Naive thymus-derived CD4-positive, alpha-beta T cell (primary cell): Measurements from ENCODE around the gene COX10. TPM values are rescaled to one million over a fixed set of nuclear protein-coding genes. Genes with fewer than 3 reads are reported as not detected.

Source experiments
- ATAC-seq: fragments of 150-1000 bp; cut with Tn5 transposase; 2 replicates; pipeline ENCODE4 v1.10.0; 2021; ENCODE audit warnings: mild to moderate bottlenecking, moderate library complexity
- CTCF ChIA-PET: fragments of 350-600 bp; sonication (Branson Sonifier 250); formaldehyde crosslinking; loops from one replicate; lab custom pipeline; 2021; ENCODE audit warnings: antibody characterized with exemption; lab: Charles Lee
- POLR2A ChIA-PET: fragments of 350-600 bp; sonication (Branson Sonifier 250); formaldehyde crosslinking; loops from one replicate; lab custom pipeline; 2021; ENCODE audit warnings: antibody characterized with exemption, inconsistent platforms; lab: Charles Lee
- DNase-seq, 9 donors: peaks; one replicate each; pipeline versions ENCODE4 v3.0.0 to v3.0.0-alpha.2; 2020 to 2022; ENCODE audit warnings: mixed read lengths in 1 of 9
- H3K27ac ChIP-seq: one replicate; pipeline ENCODE4 v1.7.0; 2013; ENCODE audit warnings: mild to moderate bottlenecking, low read depth, low read length, moderate library complexity
- H3K27me3 ChIP-seq, 2 donors: one replicate each; pipeline ENCODE4 v1.7.0; 2013; ENCODE audit warnings: low read length in 2 of 2, mild to moderate bottlenecking in 2 of 2, moderate library complexity in 2 of 2; ENCODE audit not compliant: control insufficient read depth in 2 of 2, insufficient read depth in 2 of 2
- H3K36me3 ChIP-seq, 3 experiments: 1 replicate in 2 of 3; 2 replicates in 1 of 3; pipeline ENCODE4 v1.7.0; 2013; ENCODE audit warnings: low read length in 3 of 3, mild to moderate bottlenecking in 3 of 3, moderate library complexity in 1 of 3; ENCODE audit not compliant: insufficient read depth in 3 of 3, control insufficient read depth in 2 of 3
- H3K4me1 ChIP-seq, 2 donors: one replicate each; pipeline ENCODE4 v1.7.0; 2013; ENCODE audit warnings: low read length in 2 of 2, mild to moderate bottlenecking in 2 of 2, moderate library complexity in 1 of 2; ENCODE audit not compliant: control insufficient read depth in 2 of 2, insufficient read depth in 2 of 2
- H3K4me3 ChIP-seq: 2 replicates; pipeline ENCODE4 v1.7.0; 2013; ENCODE audit warnings: mild to moderate bottlenecking, low read length
- H3K9me3 ChIP-seq, 3 experiments: 1 replicate in 2 of 3; 2 replicates in 1 of 3; pipeline ENCODE4 v1.7.0; 2013; ENCODE audit warnings: low read length in 3 of 3; ENCODE audit not compliant: control insufficient read depth in 2 of 3
- H3K27ac Mint-ChIP-seq, 9 donors: one replicate each; pipeline ENCODE4 v1.8.0; 2020 to 2022; ENCODE audit warnings: mixed read lengths in 9 of 9, mild to moderate bottlenecking in 8 of 9, moderate library complexity in 5 of 9, inconsistent platforms in 2 of 9
- H3K27me3 Mint-ChIP-seq, 5 donors: one replicate each; pipeline ENCODE4 v1.8.0; 2021 to 2022; ENCODE audit warnings: mixed read lengths in 5 of 5, mild to moderate bottlenecking in 1 of 5
- H3K36me3 Mint-ChIP-seq, 5 donors: one replicate each; pipeline ENCODE4 v1.8.0; 2020 to 2022; ENCODE audit warnings: mixed read lengths in 5 of 5, mild to moderate bottlenecking in 3 of 5, inconsistent platforms in 1 of 5
- H3K4me1 Mint-ChIP-seq, 7 donors: one replicate each; pipeline ENCODE4 v1.8.0; 2020 to 2022; ENCODE audit warnings: mixed read lengths in 7 of 7, mild to moderate bottlenecking in 3 of 7, inconsistent platforms in 1 of 7
- H3K4me3 Mint-ChIP-seq, 10 donors: one replicate each; pipeline ENCODE4 v1.8.0; 2020 to 2022; ENCODE audit warnings: mild to moderate bottlenecking in 10 of 10, mixed read lengths in 10 of 10, moderate library complexity in 6 of 10, inconsistent platforms in 2 of 10
- H3K9me3 Mint-ChIP-seq, 11 donors: one replicate each; pipeline ENCODE4 v1.8.0; 2020 to 2022; ENCODE audit warnings: mixed read lengths in 11 of 11, mild to moderate bottlenecking in 4 of 11, inconsistent platforms in 1 of 11, moderate library complexity in 1 of 11
- intact Hi-C, 2 donors: fragments of 100-400 bp; cut with micrococcal nuclease; formaldehyde crosslinking; loops; one replicate each; pipeline ENCODE4 v1.15.1; 2023
- polyA plus RNA-seq, 2 donors: library from polyadenylated mRNA; unstranded; fragments of 300-500 nt; fragmentation: Illumina TruSeq; gene quantifications; one replicate each; pipeline ENCODE4 v1.2.3, GENCODE V29; 2021
- total RNA-seq, 6 experiments: library from RNA in 5 of 6; stranded (reverse) in 5 of 6; gene quantifications; 1 replicate in 5 of 6; 2 replicates in 1 of 6; pipeline ENCODE4 v1.2.3 and lab custom pipeline; 2021 to 2026

The COX10 gene
- total and polyA plus RNA-seq, 7 experiments from 2014 or later = 16.2 to 30.6 (median 20.2) TPM

DNA sequence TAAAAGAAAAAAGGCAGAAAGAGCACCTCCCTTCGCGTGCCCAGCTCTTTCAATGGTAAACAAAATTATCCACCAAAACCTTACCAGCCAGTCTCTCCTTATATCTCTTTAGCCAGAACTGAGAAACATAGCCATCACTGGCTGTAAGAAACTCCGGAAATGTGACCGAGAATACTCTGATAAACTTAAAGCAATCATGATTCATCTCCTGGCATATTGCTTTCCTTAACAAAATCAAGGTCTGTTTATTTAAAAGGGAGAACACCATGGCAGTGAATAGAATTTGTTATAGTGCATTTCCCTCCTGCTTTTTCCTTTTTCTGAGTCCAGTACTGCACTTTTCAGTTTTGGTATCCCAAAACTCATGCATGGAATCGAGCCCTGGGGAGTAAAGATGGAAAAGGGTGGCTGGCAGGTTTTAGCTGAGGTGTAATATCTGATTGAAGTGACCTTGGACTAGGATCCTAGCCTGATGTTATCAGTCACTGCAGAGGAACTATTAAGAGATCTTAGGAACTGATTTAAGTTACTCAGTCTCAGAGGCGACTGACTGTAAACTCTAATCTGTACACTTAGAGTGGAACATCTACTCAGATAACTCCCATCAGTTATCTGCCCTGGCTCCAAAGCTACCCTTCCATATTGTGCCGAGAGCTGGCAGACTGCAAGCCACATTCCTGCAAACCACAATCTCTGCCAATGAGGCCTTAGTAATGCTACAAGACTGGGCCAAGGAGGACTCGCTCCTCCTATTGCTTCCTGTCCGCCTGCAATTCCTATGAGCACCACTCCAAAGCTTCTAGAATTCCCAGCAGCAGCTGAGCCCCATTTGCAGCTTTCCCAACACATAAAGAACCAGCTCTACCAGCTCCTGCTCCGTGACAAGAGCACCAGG lies 7.4 kb upstream of the COX10 start:
- no peaks in the 10 kb centered on the region for H3K27me3 Mint-ChIP-seq
- intact Hi-C loops = loop anchor here in 1 of 2 donors (10.0 kb wide), 1 partner anchor 363 kb away; no protein-coding TSS in a partner anchor
- Histone ChIP-seq H3K27ac (no peak overlapping the region), H3K27me3 (no peaks in the 10 kb centered on the region), H3K4me1 (no peaks in the 10 kb centered on the region), H3K36me3 (peaks cover 0 to 16% (median 0%) of the 10 kb centered on the region in 3 experiments), H3K9me3 (peaks cover 0 to 3% (median 0%) of the 10 kb centered on the region in 3 experiments), H3K4me3 (no peak overlapping the region)
- CTCF ChIA-PET = no interaction called here
- POLR2A ChIA-PET = no interaction called here
- peaks cover 0 to 3% (median 0%) of the 10 kb centered on the region in 11 donors for H3K9me3 Mint-ChIP-seq
- H3K36me3 Mint-ChIP-seq = peaks cover 5 to 67% (median 60%) of the 10 kb centered on the region in 5 donors
- H3K27ac Mint-ChIP-seq = peak overlapping the region in 1 of 9 donors; percentile 53
- ATAC-seq (no peak), DNase-seq (no peak)
- H3K4me1 Mint-ChIP-seq = peaks cover 8 to 46% (median 20%) of the 10 kb centered on the region in 7 donors
- H3K4me3 Mint-ChIP-seq = no peak overlapping the region

- DNase-seq (no peak), ATAC-seq (no peak)
- CTCF ChIA-PET = no interaction called here
- H3K27me3 ChIP-seq = no peaks in the 10 kb centered on the region
- no peak overlapping the region for H3K4me3 ChIP-seq
- H3K4me1 ChIP-seq = peaks cover 7 to 22% of the 10 kb centered on the region in 2 donors
- no peak overlapping the region for H3K27ac ChIP-seq
- intact Hi-C loops = loop anchor here in 1 of 2 donors (10.0 kb wide), 1 partner anchor 357 kb away; no protein-coding TSS in a partner anchor
- peak overlapping the region in 2 of 10 donors; percentile 12 to 91 for H3K4me3 Mint-ChIP-seq
- H3K27ac Mint-ChIP-seq = no peak overlapping the region
- peaks cover 23 to 59% (median 47%) of the 10 kb centered on the region in 7 donors for H3K4me1 Mint-ChIP-seq
- peaks cover 0 to 9% (median 0%) of the 10 kb centered on the region in 3 experiments for H3K36me3 ChIP-seq
- POLR2A ChIA-PET = no interaction called here
- peaks cover 0 to 3% (median 0%) of the 10 kb centered on the region in 11 donors for H3K9me3 Mint-ChIP-seq
- H3K9me3 ChIP-seq = no peaks in the 10 kb centered on the region
- H3K27me3 Mint-ChIP-seq = no peaks in the 10 kb centered on the region
- peaks cover 0 to 52% (median 29%) of the 10 kb centered on the region in 5 donors for H3K36me3 Mint-ChIP-seq
These were observed 2.0 kb upstream of the COX10 start for GRCh38 chr17:14067347-14067746.

- H3K9me3 Mint-ChIP-seq = peaks cover 0 to 3% (median 0%) of the 10 kb centered on the region in 11 donors
- peaks cover 0 to 57% (median 27%) of the 10 kb centered on the region in 5 donors for H3K36me3 Mint-ChIP-seq
- DNase-seq (no peak), ATAC-seq (no peak)
- H3K27ac Mint-ChIP-seq = peak overlapping the region; percentile 77 to 97 (median 92)
- intact Hi-C loops = loop anchor here (1.0 to 10.0 kb wide), 6 partner anchors 50 to 1050 kb away; partner anchors contain the start of gene ELAC2 (in 1 of the 2)
- no peaks in the 10 kb centered on the region for H3K27me3 Mint-ChIP-seq
- POLR2A ChIA-PET = interaction anchor here (1.3 to 2.4 kb wide), 3 partner anchors 21 to 233 kb away, joined by 4 to 12 read pairs (median 5); partner anchors contain the start of gene HS3ST3B1
- Histone ChIP-seq H3K27ac (peak overlapping the region; percentile 89), H3K4me1 (peaks cover 7 to 22% of the 10 kb centered on the region in 2 donors), H3K4me3 (peak overlapping the region; percentile 83), H3K9me3 (no peaks in the 10 kb centered on the region), H3K36me3 (peaks cover 0 to 9% (median 0%) of the 10 kb centered on the region in 3 experiments), H3K27me3 (no peaks in the 10 kb centered on the region)
- H3K4me1 Mint-ChIP-seq = peaks cover 30 to 62% (median 53%) of the 10 kb centered on the region in 7 donors
- peak overlapping the region; percentile 91 to 98 (median 94) for H3K4me3 Mint-ChIP-seq
- CTCF ChIA-PET = no interaction called here
These were observed 608 bp upstream of the COX10 start for GRCh38 chr17:14068542-14069250.

DNA sequence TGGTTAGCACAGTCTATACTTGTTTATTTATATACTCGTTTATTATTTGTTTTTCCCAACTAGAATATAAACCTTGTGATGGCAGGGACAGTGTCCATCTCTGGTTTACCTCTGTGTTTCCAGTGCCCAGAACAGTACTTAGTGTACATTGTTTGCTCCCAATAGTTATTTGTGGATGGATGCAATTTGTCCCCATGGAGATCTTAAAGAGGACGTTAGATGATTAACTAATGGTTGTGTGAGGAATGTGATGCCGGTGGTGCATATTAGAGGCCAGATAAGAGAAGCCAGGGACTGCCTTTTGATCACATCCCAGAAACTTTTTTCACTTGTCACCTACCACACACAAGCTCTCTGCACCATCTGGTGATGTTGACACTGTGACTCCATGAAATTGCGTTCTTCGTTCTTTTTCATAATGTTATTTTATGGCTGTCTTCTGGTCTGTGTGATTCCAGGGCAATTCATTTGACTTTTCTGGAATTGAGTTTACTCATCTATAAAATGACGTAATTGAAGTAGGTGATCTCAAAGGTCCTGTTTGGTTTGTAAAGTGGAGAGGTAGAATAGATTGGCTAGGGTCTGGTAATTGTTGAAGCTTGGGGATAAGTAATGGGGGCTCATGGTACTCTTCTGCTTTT lies 1.2 kb downstream of the COX10 start:
- CTCF ChIA-PET = interaction anchor here (0.9 to 1.2 kb wide), 2 partner anchors 131 to 231 kb away, joined by 3 to 4 read pairs; partner anchors contain the start of gene HS3ST3B1
- H3K4me1 Mint-ChIP-seq = peaks cover 29 to 57% (median 47%) of the 10 kb centered on the region in 7 donors
- ATAC-seq (no peak), DNase-seq (no peak)
- Histone ChIP-seq H3K27me3 (no peaks in the 10 kb centered on the region), H3K4me1 (peaks cover 7 to 22% of the 10 kb centered on the region in 2 donors), H3K36me3 (peaks cover 0 to 17% (median 0%) of the 10 kb centered on the region in 3 experiments), H3K27ac (peak overlapping the region; percentile 89), H3K9me3 (no peaks in the 10 kb centered on the region), H3K4me3 (peak overlapping the region; percentile 83)
- peaks cover 0 to 3% (median 0%) of the 10 kb centered on the region in 11 donors for H3K9me3 Mint-ChIP-seq
- H3K27ac Mint-ChIP-seq = peak overlapping the region; percentile 3 to 96 (median 65)
- POLR2A ChIA-PET = interaction anchor here (0.6 to 2.4 kb wide), 5 partner anchors 20 to 231 kb away, joined by 3 to 12 read pairs (median 3); partner anchors contain the start of gene HS3ST3B1
- peak overlapping the region; percentile 91 to 98 (median 94) for H3K4me3 Mint-ChIP-seq
- H3K36me3 Mint-ChIP-seq = peaks cover 0 to 55% (median 25%) of the 10 kb centered on the region in 5 donors
- no peaks in the 10 kb centered on the region for H3K27me3 Mint-ChIP-seq
- intact Hi-C loops = no loop called here

DNA sequence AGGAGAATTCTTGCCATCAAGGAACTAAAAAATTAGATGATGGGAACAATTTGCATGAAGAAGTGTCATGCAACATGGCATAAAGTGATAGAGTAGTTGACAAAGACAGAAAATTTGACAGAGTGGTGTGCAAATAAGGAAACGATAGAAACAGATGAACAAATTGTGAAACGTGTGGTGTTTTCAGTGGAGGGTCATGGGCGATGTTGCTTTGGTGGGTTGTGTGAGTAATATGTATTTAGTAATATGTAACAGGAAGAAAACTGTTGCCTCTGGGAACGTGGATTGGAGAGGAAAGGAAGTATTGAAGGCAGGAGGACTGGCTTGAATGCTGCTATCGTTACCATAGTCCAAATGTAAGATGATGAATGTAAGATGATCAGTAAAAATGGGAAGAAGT lies 3.6 kb downstream of the COX10 start:
- H3K4me1 Mint-ChIP-seq = peaks cover 28 to 53% (median 43%) of the 10 kb centered on the region in 7 donors
- POLR2A ChIA-PET = interaction anchor here (1.0 kb wide), 1 partner anchor 9 kb away, joined by 3 read pairs; no protein-coding TSS in a partner anchor
- no peak for ATAC-seq
- Histone ChIP-seq H3K27ac (no peak overlapping the region), H3K4me3 (no peak overlapping the region), H3K9me3 (no peaks in the 10 kb centered on the region), H3K27me3 (no peaks in the 10 kb centered on the region), H3K36me3 (peaks cover 0 to 37% (median 5%) of the 10 kb centered on the region in 3 experiments), H3K4me1 (peaks cover 7 to 21% of the 10 kb centered on the region in 2 donors)
- intact Hi-C loops = no loop called here
- no peak overlapping the region for H3K4me3 Mint-ChIP-seq
- CTCF ChIA-PET = no interaction called here
- DNase-seq = no peak
- H3K27ac Mint-ChIP-seq = no peak overlapping the region
- H3K36me3 Mint-ChIP-seq = peaks cover 0 to 39% (median 22%) of the 10 kb centered on the region in 5 donors
- peaks cover 0 to 1% (median 0%) of the 10 kb centered on the region in 11 donors for H3K9me3 Mint-ChIP-seq
- no peaks in the 10 kb centered on the region for H3K27me3 Mint-ChIP-seq
